BJ (cell line): ENCODE measurements around the gene SLC24A4. TPM values are rescaled to one million over a fixed set of nuclear protein-coding genes. Genes with fewer than 3 reads are reported as not detected.

Experiments
- CTCF ChIA-PET: fragments of 350-600 bp; formaldehyde crosslinking; extraction: SDS; loops from one replicate; lab custom pipeline; 2021; ENCODE audit warnings: antibody characterized with exemption, inconsistent platforms; lab: Yijun Ruan, JAX
- POLR2A ChIA-PET: fragments of 300-600 bp; sonication (Branson Sonifier 250); formaldehyde crosslinking; extraction: SDS; loops from one replicate; lab custom pipeline; 2021; ENCODE audit warnings: antibody characterized with exemption; lab: Charles Lee
- DNase-seq: peaks from one replicate; pipeline ENCODE4 v3.0.0-alpha.2; 2011; ENCODE audit warnings: low read depth
- H3K27me3 ChIP-seq: 2 replicates; pipeline ENCODE4 v1.6.0; 2011; ENCODE audit warnings: low read length; ENCODE audit not compliant: control insufficient read depth, insufficient read depth
- H3K36me3 ChIP-seq: 2 replicates; pipeline ENCODE4 v1.5.1; 2011; ENCODE audit warnings: low read length; ENCODE audit not compliant: control insufficient read depth, insufficient read depth
- H3K4me3 ChIP-seq: 2 replicates; pipeline ENCODE4 v1.5.1; 2011; ENCODE audit warnings: low read depth, mild to moderate bottlenecking, control low read depth, low read length
- polyA plus RNA-seq: library from polyadenylated mRNA; depleted of rRNA; stranded (reverse); fragments of >200 nt; gene quantifications from 2 replicates; pipeline ENCODE4 v1.2.3, GENCODE V29; 2011
- TF ChIP-seq, protein P1 (sequence below): IDR thresholded peaks from 2 replicates; pipeline ENCODE4 v1.5.1; 2011; ENCODE audit warnings: low read depth, mild to moderate bottlenecking, control low read depth, inconsistent platforms, low read length, moderate library complexity; ENCODE audit not compliant: insufficient read depth

The SLC24A4 gene
- polyA plus RNA-seq, 1 experiment: not detected

DNA sequence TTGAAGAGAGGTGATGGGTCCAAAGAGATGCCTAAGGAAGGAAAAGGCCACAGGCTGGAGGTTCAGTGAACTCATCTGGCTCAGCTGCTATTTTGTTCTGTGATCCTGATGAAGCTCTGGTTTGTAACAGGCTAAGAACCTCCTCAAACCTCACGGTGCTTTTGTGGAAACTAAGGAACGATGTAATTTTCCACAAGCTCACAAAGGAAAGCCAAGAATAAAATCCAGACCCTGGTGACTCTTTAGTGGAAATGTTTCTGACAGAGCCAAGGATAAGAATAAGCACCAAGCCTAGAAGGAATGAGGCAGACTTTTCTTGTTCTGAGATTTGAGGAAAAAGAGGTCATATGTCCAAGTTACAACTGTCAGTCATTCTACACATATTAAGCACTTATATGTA lies 93.6 kb downstream of the SLC24A4 start:
- no peaks in the 10 kb centered on the region for H3K36me3 ChIP-seq
- H3K4me3 ChIP-seq: no peak overlapping the region
- H3K27me3 ChIP-seq: peaks cover 16% of the 10 kb centered on the region
- ChIA-PET POLR2A (no interaction called here), CTCF (no interaction called here)
- no peak for DNase-seq
- TF ChIP-seq, protein P1, sequence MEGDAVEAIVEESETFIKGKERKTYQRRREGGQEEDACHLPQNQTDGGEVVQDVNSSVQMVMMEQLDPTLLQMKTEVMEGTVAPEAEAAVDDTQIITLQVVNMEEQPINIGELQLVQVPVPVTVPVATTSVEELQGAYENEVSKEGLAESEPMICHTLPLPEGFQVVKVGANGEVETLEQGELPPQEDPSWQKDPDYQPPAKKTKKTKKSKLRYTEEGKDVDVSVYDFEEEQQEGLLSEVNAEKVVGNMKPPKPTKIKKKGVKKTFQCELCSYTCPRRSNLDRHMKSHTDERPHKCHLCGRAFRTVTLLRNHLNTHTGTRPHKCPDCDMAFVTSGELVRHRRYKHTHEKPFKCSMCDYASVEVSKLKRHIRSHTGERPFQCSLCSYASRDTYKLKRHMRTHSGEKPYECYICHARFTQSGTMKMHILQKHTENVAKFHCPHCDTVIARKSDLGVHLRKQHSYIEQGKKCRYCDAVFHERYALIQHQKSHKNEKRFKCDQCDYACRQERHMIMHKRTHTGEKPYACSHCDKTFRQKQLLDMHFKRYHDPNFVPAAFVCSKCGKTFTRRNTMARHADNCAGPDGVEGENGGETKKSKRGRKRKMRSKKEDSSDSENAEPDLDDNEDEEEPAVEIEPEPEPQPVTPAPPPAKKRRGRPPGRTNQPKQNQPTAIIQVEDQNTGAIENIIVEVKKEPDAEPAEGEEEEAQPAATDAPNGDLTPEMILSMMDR: no peak

DNA sequence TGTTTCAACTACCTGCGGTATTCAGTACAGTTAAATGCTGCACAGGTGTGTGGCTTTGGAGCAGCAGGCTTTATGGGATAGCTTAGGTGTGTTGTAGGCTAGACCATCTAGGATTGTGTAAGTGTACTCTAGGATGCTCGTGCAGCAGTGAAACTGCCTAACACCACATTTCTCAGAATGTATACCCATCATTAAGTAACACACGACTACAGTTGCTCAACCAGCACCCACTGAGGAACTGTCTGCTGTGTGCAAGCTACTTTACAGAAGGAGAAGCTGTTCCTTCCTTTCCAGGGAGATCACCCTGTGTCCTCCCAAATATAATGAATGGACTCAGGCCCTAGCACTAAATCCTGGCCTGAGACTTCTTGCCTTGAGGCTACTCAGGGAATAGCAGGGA lies 94.8 kb downstream of the SLC24A4 start:
- H3K36me3 ChIP-seq: no peaks in the 10 kb centered on the region
- POLR2A ChIA-PET: no interaction called here
- peaks cover 16% of the 10 kb centered on the region for H3K27me3 ChIP-seq
- H3K4me3 ChIP-seq: no peak overlapping the region
- CTCF ChIA-PET: no interaction called here
- no peak for DNase-seq
- TF ChIP-seq, protein P1: no peak

DNA sequence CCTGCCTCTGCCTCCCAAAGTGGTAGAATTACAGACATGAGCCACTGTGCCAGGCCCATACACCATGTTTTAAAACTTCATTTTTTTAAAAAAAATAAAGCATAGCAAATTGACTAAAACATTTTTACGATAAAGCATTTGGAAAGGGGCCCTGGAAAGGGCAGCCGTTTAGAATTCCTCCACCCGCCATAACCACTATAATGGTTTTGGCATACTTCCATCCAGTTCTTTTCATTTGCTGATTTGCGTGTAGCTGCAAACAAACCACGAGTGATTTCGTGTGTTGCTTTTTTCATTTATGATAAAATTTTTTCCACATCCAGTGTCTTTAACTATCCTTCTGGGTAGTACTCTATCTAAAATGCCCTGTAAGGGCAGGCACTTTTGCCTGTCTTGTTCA lies 98.8 kb downstream of the SLC24A4 start:
- Histone ChIP-seq H3K36me3 (no peaks in the 10 kb centered on the region), H3K4me3 (no peak overlapping the region), H3K27me3 (peaks cover 8% of the 10 kb centered on the region)
- DNase-seq: no peak
- TF ChIP-seq, protein P1: no peak
- CTCF ChIA-PET: interaction anchor here (1.3 kb wide), 1 partner anchor 39 kb away, joined by 3 read pairs; no protein-coding TSS in a partner anchor
- POLR2A ChIA-PET: interaction anchor here (0.6 kb wide), 1 partner anchor 287 kb away, joined by 11 read pairs; no protein-coding TSS in a partner anchor

DNA sequence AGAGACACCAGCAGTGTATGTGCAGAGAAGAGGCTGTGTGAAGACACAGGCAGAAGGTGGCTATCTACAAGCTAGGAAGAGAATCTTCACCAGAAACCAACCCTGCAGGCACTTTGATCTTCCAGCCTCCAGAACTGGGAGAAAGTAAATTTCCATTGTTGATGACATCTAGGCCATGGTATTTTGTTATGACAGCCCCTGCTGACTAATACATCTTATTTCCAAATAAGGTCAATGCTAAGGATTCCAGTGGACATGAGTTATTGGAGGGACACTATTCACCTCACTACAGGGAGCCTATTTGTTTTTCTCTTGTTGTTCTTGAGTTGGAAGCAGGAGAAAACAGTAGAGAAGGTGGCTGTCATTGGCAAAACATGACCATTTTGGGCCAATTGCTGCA lies 102.1 kb downstream of the SLC24A4 start:
- no peaks in the 10 kb centered on the region for H3K36me3 ChIP-seq
- CTCF ChIA-PET: interaction anchor here (1.7 kb wide), 1 partner anchor 316 kb away, joined by 3 read pairs; no protein-coding TSS in a partner anchor
- no peak overlapping the region for H3K4me3 ChIP-seq
- DNase-seq: no peak
- POLR2A ChIA-PET: no interaction called here
- no peaks in the 10 kb centered on the region for H3K27me3 ChIP-seq
- TF ChIP-seq, protein P1: no peak

- CTCF ChIA-PET: interaction anchor here (0.6 to 1.7 kb wide), 3 partner anchors 35 to 323 kb away, joined by 3 read pairs; no protein-coding TSS in a partner anchor
- Histone ChIP-seq H3K4me3 (no peak overlapping the region), H3K27me3 (0 out of 2 replicates have a peak, but pooled peaks cover 2% of the 10 kb centered on the region), H3K36me3 (no peaks in the 10 kb centered on the region)
- DNase-seq: no peak
- TF ChIP-seq, protein P1: no peak
- POLR2A ChIA-PET: no interaction called here
These were observed 103.3 kb downstream of the SLC24A4 start for GRCh38 chr14:92426237-92426636.
